HCT116 (cell line): ENCODE results near the gene DOCK2. TPM values are rescaled to one million over a fixed set of nuclear protein-coding genes. Genes with fewer than 3 reads are reported as not detected.

Source experiments
- ATAC-seq: fragments of 200-7000 bp; cut with Tn5 transposase; 2 replicates; pipeline ENCODE4 v1.9.1; 2020; ENCODE audit warnings: mild to moderate bottlenecking, moderate library complexity
- BruUV-seq: library from RNA; stranded (reverse); fragments of 400-500 nt; replicated peaks from 2 replicates; lab custom pipeline; 2021; lab: Mats Ljungman, UMichigan
- CTCF ChIA-PET: fragments of 300-600 bp; sonication (Branson Sonifier 250); formaldehyde crosslinking; loops from one replicate; lab custom pipeline; 2021; ENCODE audit warnings: antibody characterized with exemption; lab: Charles Lee
- POLR2A ChIA-PET: fragments of 300-600, 350-600 bp; sonication (Branson Sonifier 250); formaldehyde crosslinking; loops from one replicate; lab custom pipeline; 2021; ENCODE audit warnings: antibody characterized with exemption; lab: Charles Lee
- RAD21 ChIA-PET, 2 experiments: fragments of 300-600 bp; sonication (Branson Sonifier 250); formaldehyde crosslinking; loops; one replicate each; lab custom pipeline; 2023; ENCODE audit warnings: low total read pairs in 2 of 2; ENCODE audit not compliant: uncharacterized antibody in 2 of 2, unreplicated experiment in 2 of 2, low non-redundant PET in 1 of 2; lab: Charles Lee
- DNase-seq: peaks from one replicate; pipeline ENCODE4 v3.0.0-alpha.2; 2010; ENCODE audit warnings: low read depth, low spot score
- H2AFZ ChIP-seq: fragments of 200-600 bp; shearing (Covaris generic), sonication (generic); 2 replicates; pipeline ENCODE4 v1.6.1; 2017; ENCODE audit warnings: low read depth, mixed run types, mixed read lengths, antibody characterized with exemption, low read length; ENCODE audit not compliant: poor library complexity, severe bottlenecking
- H3K27ac ChIP-seq: 2 replicates; pipeline ENCODE4 v1.5.1; 2012; ENCODE audit warnings: low read depth, low read length
- H3K27me3 ChIP-seq: fragments of 200-600 bp; sonication (generic); 2 replicates; pipeline ENCODE4 v1.6.1; 2016; ENCODE audit warnings: mixed run types, low read length, mixed read lengths; ENCODE audit not compliant: insufficient read depth
- H3K36me3 ChIP-seq, 2 experiments: fragments of 200-500 bp in 1 of 2; fragments of 200-600 bp in 1 of 2; sonication (Bioruptor generic) in 1 of 2; sonication (generic) in 1 of 2; 2 replicates each; pipeline versions ENCODE4 v1.5.1 to v1.6.1; 2014 to 2016; ENCODE audit warnings: low read length in 2 of 2, inconsistent platforms in 1 of 2, mixed read lengths in 1 of 2, mixed run types in 1 of 2; ENCODE audit not compliant: insufficient read depth in 2 of 2, control insufficient read depth in 1 of 2
- H3K4me1 ChIP-seq, 2 experiments: fragments of 200-600 bp in 1 of 2; sonication (generic) in 1 of 2; 2 replicates each; pipeline versions ENCODE4 v1.5.1 to v1.6.1; 2012 to 2017; ENCODE audit warnings: low read length in 2 of 2, inconsistent platforms in 1 of 2, mild to moderate bottlenecking in 1 of 2, mixed read lengths in 1 of 2, mixed run types in 1 of 2, moderate library complexity in 1 of 2; ENCODE audit not compliant: insufficient read depth in 2 of 2, control insufficient read depth in 1 of 2
- H3K4me2 ChIP-seq: fragments of 200-600 bp; sonication (generic); 2 replicates; pipeline ENCODE4 v1.6.1; 2017; ENCODE audit warnings: mixed run types, low read length, mixed read lengths
- H3K4me3 ChIP-seq, 2 experiments: fragments of 200-600 bp in 1 of 2; sonication (generic) in 1 of 2; replicated peaks in 1 of 2; 2 replicates each; pipeline ENCODE4 v1.5.1; 2011 to 2016; ENCODE audit warnings: low read length in 2 of 2, control low read depth in 1 of 2, low read depth in 1 of 2, mild to moderate bottlenecking in 1 of 2, mixed read lengths in 1 of 2, mixed run types in 1 of 2
- H3K79me2 ChIP-seq: fragments of 200-600 bp; sonication (generic); 2 replicates; pipeline ENCODE4 v1.6.1; 2017; ENCODE audit warnings: mild to moderate bottlenecking, mixed run types, low read length, moderate library complexity, mixed read lengths; ENCODE audit not compliant: insufficient read depth
- H3K9ac ChIP-seq: fragments of 200-600 bp; sonication (generic); 2 replicates; pipeline ENCODE4 v1.6.1; 2016; ENCODE audit warnings: low read length, mixed read lengths
- H3K9me2 ChIP-seq: fragments of 200-600 bp; sonication (generic), shearing (Covaris generic); 2 replicates; pipeline ENCODE4 v1.6.1; 2017; ENCODE audit warnings: mixed run types, mild to moderate bottlenecking, moderate library complexity; ENCODE audit not compliant: insufficient read depth
- H3K9me3 ChIP-seq, 2 experiments: fragments of 200-500 bp in 1 of 2; fragments of 200-600 bp in 1 of 2; sonication (Bioruptor generic) in 1 of 2; sonication (generic) in 1 of 2; 2 replicates each; pipeline ENCODE4 v1.6.1; 2014 to 2017; ENCODE audit warnings: low read length in 2 of 2, mixed read lengths in 2 of 2, inconsistent platforms in 1 of 2, low read depth in 1 of 2, mild to moderate bottlenecking in 1 of 2, mixed run types in 1 of 2, moderate library complexity in 1 of 2; ENCODE audit not compliant: control insufficient read depth in 1 of 2, insufficient read depth in 1 of 2
- H4K20me1 ChIP-seq: fragments of 200-600 bp; sonication (generic), shearing (Covaris generic); 2 replicates; pipeline ENCODE4 v1.6.1; 2017; ENCODE audit warnings: mixed run types, mild to moderate bottlenecking, moderate library complexity; ENCODE audit not compliant: insufficient read depth
- CBX3 ChIP-seq: IDR thresholded peaks from 2 replicates; pipeline ENCODE4 v1.6.1; 2012; ENCODE audit warnings: low read depth
- EGR1 ChIP-seq: IDR thresholded peaks from 2 replicates; pipeline ENCODE4 v1.6.1; 2012; ENCODE audit warnings: low read depth
- ELF1 ChIP-seq: IDR thresholded peaks from 2 replicates; pipeline ENCODE4 v1.6.1; 2012; ENCODE audit warnings: low read depth, borderline replicate concordance
- FOSL1 ChIP-seq: IDR thresholded peaks from 2 replicates; pipeline ENCODE4 v1.6.1; 2012; ENCODE audit warnings: low read depth
- JUND ChIP-seq: IDR thresholded peaks from 2 replicates; pipeline ENCODE4 v1.6.1; 2012
- POLR2A ChIP-seq: IDR thresholded peaks from 2 replicates; pipeline ENCODE4 v1.7.0; 2011; ENCODE audit warnings: borderline replicate concordance; ENCODE audit not compliant: insufficient read depth, insufficient read length; ENCODE audit errors: extremely low read depth
- POLR2AphosphoS5 ChIP-seq: IDR thresholded peaks from 2 replicates; pipeline ENCODE4 v1.6.1; 2011; ENCODE audit warnings: mild to moderate bottlenecking, low read depth, low read length, moderate library complexity
- RAD21 ChIP-seq: IDR thresholded peaks from 2 replicates; pipeline ENCODE4 v1.6.1; 2012; ENCODE audit warnings: low read depth, mild to moderate bottlenecking
- SIN3A ChIP-seq: IDR thresholded peaks from 2 replicates; pipeline ENCODE4 v1.6.1; 2012; ENCODE audit warnings: low read depth
- SP1 ChIP-seq: IDR thresholded peaks from 2 replicates; pipeline ENCODE4 v1.6.1; 2012; ENCODE audit warnings: low read depth
- SRF ChIP-seq: IDR thresholded peaks from 2 replicates; pipeline ENCODE4 v1.6.1; 2012; ENCODE audit warnings: low read depth
- TCF7L2 ChIP-seq: IDR thresholded peaks from 2 replicates; pipeline ENCODE4 v1.7.0; 2011; ENCODE audit warnings: borderline replicate concordance, inconsistent platforms; ENCODE audit not compliant: insufficient read depth, insufficient read length; ENCODE audit errors: extremely low read depth
- ZFX ChIP-seq: fragments of 450-650 bp; IDR thresholded peaks from 2 replicates; pipeline ENCODE4 v1.6.1; 2017
- intact Hi-C: fragments of 100-400 bp; cut with micrococcal nuclease; formaldehyde crosslinking; loops from 2 replicates; pipeline ENCODE4 v1.10.0; 2022
- total RNA-seq: library from RNA; stranded (reverse); gene quantifications from one replicate; pipeline ENCODE4 v1.2.1, GENCODE V29; 2021; ENCODE audit not compliant: unreplicated experiment
- TF ChIP-seq, protein P1 (sequence below), 3 experiments: fragments of 200-600 bp in 1 of 3; sonication (generic) in 1 of 3; IDR thresholded peaks in 2 of 3; conservative IDR thresholded peaks in 1 of 3; 2 replicates each; pipeline ENCODE4 v1.5.1; 2012 to 2017; ENCODE audit warnings: low read depth in 2 of 3, low read length in 2 of 3, antibody characterized with exemption in 1 of 3, borderline replicate concordance in 1 of 3, control low read depth in 1 of 3, mild to moderate bottlenecking in 1 of 3, mixed read lengths in 1 of 3, mixed run types in 1 of 3, moderate library complexity in 1 of 3; ENCODE audit not compliant: insufficient read depth in 1 of 3

DOCK2 gene
- total RNA-seq, 1 experiment from 2014 or later, result 0.89 TPM

GRCh38 chr5:169938439-169938838 is 301.4 kb downstream of the DOCK2 start:
- Histone ChIP-seq H3K4me1 (no peaks in the 10 kb centered on the region), H3K36me3 (no peaks in the 10 kb centered on the region), H4K20me1 (no peaks in the 10 kb centered on the region), H3K27me3 (peaks cover 30% of the 10 kb centered on the region; the same call in 1 of the 2 replicates), H3K9me2 (no peaks in the 10 kb centered on the region), H3K4me2 (no peak overlapping the region), H2AFZ (no peak overlapping the region), H3K27ac (no peak overlapping the region), H3K9ac (no peak overlapping the region), H3K79me2 (no peaks in the 10 kb centered on the region), H3K4me3 (no peak overlapping the region), H3K9me3 (no peaks in the 10 kb centered on the region)
- BruUV-seq, result no TSS peak
- intact Hi-C loops, result no loop called here
- DNase-seq (no peak), ATAC-seq (no peak)
- CTCF ChIA-PET, result no interaction called here
- POLR2A ChIA-PET, result no interaction called here
- TF ChIP-seq RAD21 (no peak), POLR2A (no peak), CBX3 (no peak), TCF7L2 (no peak), JUND (no peak), ZFX (no peak), ELF1 (no peak), SIN3A (no peak), FOSL1 (no peak), POLR2AphosphoS5 (no peak), SRF (no peak), EGR1 (no peak), SP1 (no peak)
- TF ChIP-seq, protein P1, sequence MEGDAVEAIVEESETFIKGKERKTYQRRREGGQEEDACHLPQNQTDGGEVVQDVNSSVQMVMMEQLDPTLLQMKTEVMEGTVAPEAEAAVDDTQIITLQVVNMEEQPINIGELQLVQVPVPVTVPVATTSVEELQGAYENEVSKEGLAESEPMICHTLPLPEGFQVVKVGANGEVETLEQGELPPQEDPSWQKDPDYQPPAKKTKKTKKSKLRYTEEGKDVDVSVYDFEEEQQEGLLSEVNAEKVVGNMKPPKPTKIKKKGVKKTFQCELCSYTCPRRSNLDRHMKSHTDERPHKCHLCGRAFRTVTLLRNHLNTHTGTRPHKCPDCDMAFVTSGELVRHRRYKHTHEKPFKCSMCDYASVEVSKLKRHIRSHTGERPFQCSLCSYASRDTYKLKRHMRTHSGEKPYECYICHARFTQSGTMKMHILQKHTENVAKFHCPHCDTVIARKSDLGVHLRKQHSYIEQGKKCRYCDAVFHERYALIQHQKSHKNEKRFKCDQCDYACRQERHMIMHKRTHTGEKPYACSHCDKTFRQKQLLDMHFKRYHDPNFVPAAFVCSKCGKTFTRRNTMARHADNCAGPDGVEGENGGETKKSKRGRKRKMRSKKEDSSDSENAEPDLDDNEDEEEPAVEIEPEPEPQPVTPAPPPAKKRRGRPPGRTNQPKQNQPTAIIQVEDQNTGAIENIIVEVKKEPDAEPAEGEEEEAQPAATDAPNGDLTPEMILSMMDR (IDR thresholded peaks at IDR 0.05 in 2 of 3, conservative IDR thresholded peaks at IDR 0.05 in 1 of 3; ENCODE audit: borderline replicate concordance in 1 of 3, insufficient read depth in 1 of 3, low read depth in 2 of 3, low read length in 2 of 3), result no peak
- RAD21 ChIA-PET, result no interaction called here
